ENCODE data around the gene COL11A2.
"Not testable (repeated sequence)": the region's sequence is repeated elsewhere in the genome, so short reads cannot be mapped to it uniquely, and the experiment has no call there.

The COL11A2 gene

GRCh38 chr6:33236852-33237251 lies 44.6 kb upstream of the COL11A2 start:
- Histone ChIP-seq H3K79me2 (ENCODE audit: insufficient read depth, low read length) (no peaks in the 10 kb centered on the region), H3K9me3 (ENCODE audit: insufficient read depth, low read length) (no peaks in the 10 kb centered on the region), H3K27ac (ENCODE audit: low read depth, low read length) (no peak overlapping the region), H3K4me2 (ENCODE audit: low read depth, low read length, poor library complexity, severe bottlenecking) (no peak overlapping the region), H3K9ac (ENCODE audit: low read length) (no peak overlapping the region), H3K27me3 (ENCODE audit: low read length) (no peaks in the 10 kb centered on the region), H3F3A (ENCODE audit: insufficient read depth) (no peaks in the 10 kb centered on the region), H3K9me2 (replicated peaks; ENCODE audit: insufficient read depth, low read length) (no peaks in the 10 kb centered on the region), H2AFZ (ENCODE audit: low read depth, low read length, severe bottlenecking) (no peak overlapping the region), H3K36me3 (ENCODE audit: low read length) (no peaks in the 10 kb centered on the region), H4K20me1 (ENCODE audit: low read depth, low read length) (no peaks in the 10 kb centered on the region), H3K4me3 (ENCODE audit: insufficient read depth, low read length, poor library complexity, severe bottlenecking) (no peak overlapping the region)
- TF ChIP-seq, protein P1, sequence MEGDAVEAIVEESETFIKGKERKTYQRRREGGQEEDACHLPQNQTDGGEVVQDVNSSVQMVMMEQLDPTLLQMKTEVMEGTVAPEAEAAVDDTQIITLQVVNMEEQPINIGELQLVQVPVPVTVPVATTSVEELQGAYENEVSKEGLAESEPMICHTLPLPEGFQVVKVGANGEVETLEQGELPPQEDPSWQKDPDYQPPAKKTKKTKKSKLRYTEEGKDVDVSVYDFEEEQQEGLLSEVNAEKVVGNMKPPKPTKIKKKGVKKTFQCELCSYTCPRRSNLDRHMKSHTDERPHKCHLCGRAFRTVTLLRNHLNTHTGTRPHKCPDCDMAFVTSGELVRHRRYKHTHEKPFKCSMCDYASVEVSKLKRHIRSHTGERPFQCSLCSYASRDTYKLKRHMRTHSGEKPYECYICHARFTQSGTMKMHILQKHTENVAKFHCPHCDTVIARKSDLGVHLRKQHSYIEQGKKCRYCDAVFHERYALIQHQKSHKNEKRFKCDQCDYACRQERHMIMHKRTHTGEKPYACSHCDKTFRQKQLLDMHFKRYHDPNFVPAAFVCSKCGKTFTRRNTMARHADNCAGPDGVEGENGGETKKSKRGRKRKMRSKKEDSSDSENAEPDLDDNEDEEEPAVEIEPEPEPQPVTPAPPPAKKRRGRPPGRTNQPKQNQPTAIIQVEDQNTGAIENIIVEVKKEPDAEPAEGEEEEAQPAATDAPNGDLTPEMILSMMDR (IDR thresholded peaks at IDR 0.05; ENCODE audit: insufficient read depth, low read length, poor library complexity, severe bottlenecking) = no peak
- no peak for TF ChIP-seq EZH2phosphoT487 (conservative IDR thresholded peaks at IDR 0.05; ENCODE audit: low read length)

- H3K9me2 ChIP-seq (replicated peaks; ENCODE audit: insufficient read depth, low read length) = no peaks in the 10 kb centered on the region
- H3K4me2 ChIP-seq (ENCODE audit: low read depth, low read length, poor library complexity, severe bottlenecking) = no peak overlapping the region
- H3F3A ChIP-seq (ENCODE audit: insufficient read depth) = no peaks in the 10 kb centered on the region
- TF ChIP-seq, protein P1 (IDR thresholded peaks at IDR 0.05; ENCODE audit: insufficient read depth, low read length, poor library complexity, severe bottlenecking) = no peak
- TF ChIP-seq EZH2phosphoT487 (conservative IDR thresholded peaks at IDR 0.05; ENCODE audit: low read length) = no peak
- H3K9ac ChIP-seq (ENCODE audit: low read length) = no peak overlapping the region
- H3K27me3 ChIP-seq (ENCODE audit: low read length) = no peaks in the 10 kb centered on the region
- no peak overlapping the region for H3K27ac ChIP-seq (ENCODE audit: low read depth, low read length)
- no peak overlapping the region for H2AFZ ChIP-seq (ENCODE audit: low read depth, low read length, severe bottlenecking)
- H4K20me1 ChIP-seq (ENCODE audit: low read depth, low read length) = no peaks in the 10 kb centered on the region
- H3K4me3 ChIP-seq (ENCODE audit: insufficient read depth, low read length, poor library complexity, severe bottlenecking) = no peak overlapping the region
- no peaks in the 10 kb centered on the region for H3K9me3 ChIP-seq (ENCODE audit: insufficient read depth, low read length)
- H3K36me3 ChIP-seq (ENCODE audit: low read length) = no peaks in the 10 kb centered on the region
- no peaks in the 10 kb centered on the region for H3K79me2 ChIP-seq (ENCODE audit: insufficient read depth, low read length)
These were observed 44.1 kb upstream of the COL11A2 start for GRCh38 chr6:33236328-33236727.

- Histone ChIP-seq H3K79me2 (ENCODE audit: insufficient read depth, low read length) (no peaks in the 10 kb centered on the region), H3K9me2 (replicated peaks; ENCODE audit: insufficient read depth, low read length) (no peaks in the 10 kb centered on the region), H4K20me1 (ENCODE audit: low read depth, low read length) (no peaks in the 10 kb centered on the region), H3K4me2 (ENCODE audit: low read depth, low read length, poor library complexity, severe bottlenecking) (no peak overlapping the region), H3K9ac (ENCODE audit: low read length) (no peak overlapping the region), H2AFZ (ENCODE audit: low read depth, low read length, severe bottlenecking) (no peak overlapping the region), H3K36me3 (ENCODE audit: low read length) (no peaks in the 10 kb centered on the region), H3K27ac (ENCODE audit: low read depth, low read length) (no peak overlapping the region), H3F3A (ENCODE audit: insufficient read depth) (no peaks in the 10 kb centered on the region), H3K4me3 (ENCODE audit: insufficient read depth, low read length, poor library complexity, severe bottlenecking) (no peak overlapping the region), H3K27me3 (ENCODE audit: low read length) (no peaks in the 10 kb centered on the region), H3K9me3 (ENCODE audit: insufficient read depth, low read length) (no peaks in the 10 kb centered on the region)
- TF ChIP-seq, protein P1 (IDR thresholded peaks at IDR 0.05; ENCODE audit: insufficient read depth, low read length, poor library complexity, severe bottlenecking) = no peak
- TF ChIP-seq EZH2phosphoT487 (conservative IDR thresholded peaks at IDR 0.05; ENCODE audit: low read length) = no peak
These were observed 43.0 kb upstream of the COL11A2 start for GRCh38 chr6:33235221-33235634.

DNA sequence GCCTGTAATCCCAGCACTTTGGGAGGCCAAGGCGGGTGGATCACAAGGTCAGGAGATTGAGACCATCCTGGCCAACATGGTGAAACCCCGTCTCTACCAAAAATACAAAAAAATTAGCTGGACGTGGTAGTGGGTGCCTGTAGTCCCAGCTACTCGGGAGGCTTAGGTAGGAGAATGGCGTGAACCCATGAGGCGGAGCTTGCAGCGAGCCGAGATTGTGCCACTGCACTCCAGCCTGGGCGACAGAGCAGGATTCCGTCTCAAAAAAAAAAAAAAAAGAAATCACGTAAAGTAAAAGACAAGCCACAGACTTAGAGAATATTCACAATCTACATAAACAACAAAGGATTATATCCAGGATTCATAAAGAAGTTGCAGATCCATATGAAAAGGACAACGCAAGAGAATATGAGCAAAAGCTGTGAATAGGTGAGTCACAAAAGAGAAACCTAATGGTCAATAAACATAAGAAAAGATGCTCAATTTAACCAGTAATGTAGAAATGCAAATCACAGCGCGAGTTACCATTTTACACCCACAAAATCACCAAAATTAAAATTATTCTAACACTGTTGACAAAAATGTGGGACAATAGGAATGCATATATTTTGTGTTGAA lies 34.3 kb upstream of the COL11A2 start:
- H3F3A ChIP-seq (ENCODE audit: insufficient read depth); H3K4me2 ChIP-seq (ENCODE audit: low read depth, low read length, poor library complexity, severe bottlenecking); H3K4me3 ChIP-seq (ENCODE audit: insufficient read depth, low read length, poor library complexity, severe bottlenecking); H3K9ac ChIP-seq (ENCODE audit: low read length); H3K36me3 ChIP-seq (ENCODE audit: low read length); H3K9me3 ChIP-seq (ENCODE audit: insufficient read depth, low read length); H2AFZ ChIP-seq (ENCODE audit: low read depth, low read length, severe bottlenecking); H3K27ac ChIP-seq (ENCODE audit: low read depth, low read length); H4K20me1 ChIP-seq (ENCODE audit: low read depth, low read length); H3K79me2 ChIP-seq (ENCODE audit: insufficient read depth, low read length); H3K9me2 ChIP-seq (replicated peaks; ENCODE audit: insufficient read depth, low read length); H3K27me3 ChIP-seq (ENCODE audit: low read length): not testable (repeated sequence)

Measured in SU-DHL-6 (cell line).